ENCODE results near the gene HADHB.

Gene HADHB

DNA sequence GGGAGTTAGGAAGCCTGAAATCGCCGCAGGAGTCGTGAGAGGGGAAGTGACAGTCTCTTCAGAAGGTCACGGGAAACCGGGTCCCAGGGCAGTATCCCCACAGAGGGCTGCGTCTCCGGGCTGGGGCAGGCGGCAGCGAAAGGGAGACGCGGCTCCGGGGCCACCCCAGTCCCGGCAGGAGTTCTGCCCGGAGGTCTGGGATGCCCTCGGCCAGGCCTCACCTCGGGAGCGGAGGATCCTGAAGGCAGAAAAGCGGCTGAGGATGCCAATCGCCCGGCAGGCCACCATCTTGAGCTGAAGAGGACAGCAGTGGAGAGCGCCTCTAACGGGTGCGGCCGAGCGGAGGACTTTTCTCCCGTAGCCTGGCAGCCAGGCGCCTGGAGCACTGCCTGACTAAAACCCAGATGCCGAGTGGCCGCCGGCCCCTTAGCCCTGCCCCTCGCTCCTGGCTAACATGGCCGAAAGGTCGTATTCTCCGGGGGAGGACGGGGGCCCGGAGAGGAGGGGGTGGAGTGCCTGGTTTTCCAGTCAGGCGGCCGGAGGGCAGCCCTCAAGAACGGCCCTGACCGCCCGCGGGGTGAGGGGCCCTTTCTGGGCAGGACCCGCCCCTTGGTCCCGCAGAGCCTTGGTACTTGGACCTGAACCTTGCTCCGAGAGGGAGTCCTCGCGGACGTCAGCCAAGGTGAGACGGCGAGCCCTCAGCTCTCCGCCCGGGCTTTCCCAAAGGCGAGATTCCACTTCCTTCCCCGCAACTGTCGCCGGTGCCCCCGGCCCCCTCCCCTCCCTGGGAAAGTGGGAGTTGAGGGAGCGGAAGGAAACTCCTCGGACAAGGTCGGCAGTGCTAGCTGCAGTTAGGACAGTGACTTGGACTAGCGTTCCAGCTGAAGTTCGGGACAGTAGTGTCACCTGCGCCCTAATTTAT, at the start of gene HADHB, which contains the start of gene HADHA:
Gene HADHB (plus strand): TSS at position 631 of the 922 bp plus-strand sequence. CDS start 9,316 bp downstream, outside the sequence.
Gene HADHA (minus strand): TSS at position 324 of the 922 bp plus-strand sequence. CDS start 36 bp downstream, at position 288.
- peak within 1 kb of the TSS; percentile 87 for H3K4me3 ChIP-seq (ENCODE audit: low read depth, low read length, poor library complexity, severe bottlenecking)
- no peaks in the 10 kb centered on the region for H3K9me2 ChIP-seq (ENCODE audit: low read depth, low read length)
- H3K79me2 ChIP-seq (ENCODE audit: insufficient read depth, low read length), result peaks cover 74% of the 10 kb centered on the region
- peaks cover 51% of the 10 kb centered on the region for H3K4me1 ChIP-seq (ENCODE audit: insufficient read depth, low read length, severe bottlenecking)
- TF ChIP-seq, protein P1, sequence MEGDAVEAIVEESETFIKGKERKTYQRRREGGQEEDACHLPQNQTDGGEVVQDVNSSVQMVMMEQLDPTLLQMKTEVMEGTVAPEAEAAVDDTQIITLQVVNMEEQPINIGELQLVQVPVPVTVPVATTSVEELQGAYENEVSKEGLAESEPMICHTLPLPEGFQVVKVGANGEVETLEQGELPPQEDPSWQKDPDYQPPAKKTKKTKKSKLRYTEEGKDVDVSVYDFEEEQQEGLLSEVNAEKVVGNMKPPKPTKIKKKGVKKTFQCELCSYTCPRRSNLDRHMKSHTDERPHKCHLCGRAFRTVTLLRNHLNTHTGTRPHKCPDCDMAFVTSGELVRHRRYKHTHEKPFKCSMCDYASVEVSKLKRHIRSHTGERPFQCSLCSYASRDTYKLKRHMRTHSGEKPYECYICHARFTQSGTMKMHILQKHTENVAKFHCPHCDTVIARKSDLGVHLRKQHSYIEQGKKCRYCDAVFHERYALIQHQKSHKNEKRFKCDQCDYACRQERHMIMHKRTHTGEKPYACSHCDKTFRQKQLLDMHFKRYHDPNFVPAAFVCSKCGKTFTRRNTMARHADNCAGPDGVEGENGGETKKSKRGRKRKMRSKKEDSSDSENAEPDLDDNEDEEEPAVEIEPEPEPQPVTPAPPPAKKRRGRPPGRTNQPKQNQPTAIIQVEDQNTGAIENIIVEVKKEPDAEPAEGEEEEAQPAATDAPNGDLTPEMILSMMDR (IDR thresholded peaks at IDR 0.05; ENCODE audit: low read length), result peak; percentile 30; the same call in 1 of the 2 replicates
- no peak for TF ChIP-seq EZH2 (IDR thresholded peaks at IDR 0.05; ENCODE audit: borderline replicate concordance, low read length)
- H3K27ac ChIP-seq (ENCODE audit: low read depth, low read length, poor library complexity, severe bottlenecking), result peak within 1 kb of the TSS; percentile 79
- H4K20me1 ChIP-seq (ENCODE audit: insufficient read depth, low read length), result no peaks in the 10 kb centered on the region
- H3K9me3 ChIP-seq (ENCODE audit: low read length), result no peaks in the 10 kb centered on the region
- H2AFZ ChIP-seq (ENCODE audit: low read length), result 0 out of 2 replicates have a peak within 1 kb of the TSS, but pooled peaks have one; percentile 25
- H3K9ac ChIP-seq (ENCODE audit: low read length), result peak within 1 kb of the TSS; percentile 92
- peak within 1 kb of the TSS; percentile 89 for H3K4me2 ChIP-seq (ENCODE audit: low read length)
- H3K27me3 ChIP-seq (ENCODE audit: insufficient read depth, low read length), result no peaks in the 10 kb centered on the region
- H3K36me3 ChIP-seq (ENCODE audit: insufficient read depth, low read length), result no peaks in the 10 kb centered on the region
- no peaks in the 10 kb centered on the region for H3F3A ChIP-seq (ENCODE audit: insufficient read depth, low read length)

DNA sequence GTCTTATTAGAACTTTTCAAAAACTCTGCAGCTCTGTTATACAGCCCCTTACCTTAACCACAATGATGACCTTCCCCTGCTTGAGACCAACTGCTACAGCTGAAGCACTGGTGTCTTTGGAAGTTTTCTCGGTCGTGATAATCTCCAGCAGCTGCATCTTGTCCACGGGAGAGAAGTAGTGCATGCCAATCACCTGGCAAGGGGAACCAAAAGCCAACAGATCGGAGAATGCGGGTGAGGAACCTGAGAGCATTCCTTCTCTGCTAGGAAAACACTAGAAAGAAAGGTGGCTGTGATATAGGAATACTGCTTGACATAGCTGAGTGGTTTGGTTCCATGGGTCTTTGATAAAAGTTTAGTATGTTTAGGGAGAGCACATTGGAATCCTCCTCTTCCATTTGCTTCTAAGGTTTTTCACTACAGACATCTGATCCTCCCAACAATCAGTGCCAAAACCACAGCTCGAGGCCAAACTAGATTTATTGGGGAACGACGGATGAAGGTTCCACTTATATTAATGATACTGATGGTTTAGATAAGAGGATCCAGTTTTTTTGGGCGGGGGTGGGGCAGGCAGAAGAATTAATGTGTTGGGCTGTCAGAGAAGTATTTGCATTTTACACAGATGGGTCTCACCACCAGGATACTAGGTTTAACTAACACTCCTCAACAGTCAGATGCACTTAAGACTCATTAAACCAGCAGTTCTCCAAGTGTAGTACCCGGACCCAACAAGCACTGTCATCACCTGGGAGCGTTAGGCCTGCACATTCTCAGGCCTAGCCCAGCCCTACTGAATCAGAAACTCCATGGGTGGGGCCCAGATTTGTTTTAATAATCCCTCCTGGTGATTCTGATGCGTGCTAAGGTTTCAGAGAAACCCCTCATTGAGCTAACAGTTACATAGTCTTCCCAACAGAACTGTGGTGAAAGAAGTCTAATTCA, 49.4 kb upstream of the HADHB start:
- no peaks in the 10 kb centered on the region for H3K27me3 ChIP-seq (ENCODE audit: insufficient read depth, low read length)
- no peaks in the 10 kb centered on the region for H3K9me2 ChIP-seq (ENCODE audit: low read depth, low read length)
- peaks cover 98% of the 10 kb centered on the region for H3K36me3 ChIP-seq (ENCODE audit: insufficient read depth, low read length)
- H3K27ac ChIP-seq (ENCODE audit: low read depth, low read length, poor library complexity, severe bottlenecking), result no peak overlapping the region
- TF ChIP-seq, protein P1 (IDR thresholded peaks at IDR 0.05; ENCODE audit: low read length), result no peak
- TF ChIP-seq EZH2 (IDR thresholded peaks at IDR 0.05; ENCODE audit: borderline replicate concordance, low read length), result no peak
- H3K79me2 ChIP-seq (ENCODE audit: insufficient read depth, low read length), result no peaks in the 10 kb centered on the region
- H3F3A ChIP-seq (ENCODE audit: insufficient read depth, low read length), result no peaks in the 10 kb centered on the region
- peaks cover 4% of the 10 kb centered on the region for H3K4me1 ChIP-seq (ENCODE audit: insufficient read depth, low read length, severe bottlenecking)
- H3K4me3 ChIP-seq (ENCODE audit: low read depth, low read length, poor library complexity, severe bottlenecking), result no peak overlapping the region
- H2AFZ ChIP-seq (ENCODE audit: low read length), result no peak overlapping the region
- no peak overlapping the region for H3K4me2 ChIP-seq (ENCODE audit: low read length)
- no peaks in the 10 kb centered on the region for H4K20me1 ChIP-seq (ENCODE audit: insufficient read depth, low read length)
- no peak overlapping the region for H3K9ac ChIP-seq (ENCODE audit: low read length)
- peaks cover 8% of the 10 kb centered on the region; the same call in 1 of the 2 replicates for H3K9me3 ChIP-seq (ENCODE audit: low read length)

DNA sequence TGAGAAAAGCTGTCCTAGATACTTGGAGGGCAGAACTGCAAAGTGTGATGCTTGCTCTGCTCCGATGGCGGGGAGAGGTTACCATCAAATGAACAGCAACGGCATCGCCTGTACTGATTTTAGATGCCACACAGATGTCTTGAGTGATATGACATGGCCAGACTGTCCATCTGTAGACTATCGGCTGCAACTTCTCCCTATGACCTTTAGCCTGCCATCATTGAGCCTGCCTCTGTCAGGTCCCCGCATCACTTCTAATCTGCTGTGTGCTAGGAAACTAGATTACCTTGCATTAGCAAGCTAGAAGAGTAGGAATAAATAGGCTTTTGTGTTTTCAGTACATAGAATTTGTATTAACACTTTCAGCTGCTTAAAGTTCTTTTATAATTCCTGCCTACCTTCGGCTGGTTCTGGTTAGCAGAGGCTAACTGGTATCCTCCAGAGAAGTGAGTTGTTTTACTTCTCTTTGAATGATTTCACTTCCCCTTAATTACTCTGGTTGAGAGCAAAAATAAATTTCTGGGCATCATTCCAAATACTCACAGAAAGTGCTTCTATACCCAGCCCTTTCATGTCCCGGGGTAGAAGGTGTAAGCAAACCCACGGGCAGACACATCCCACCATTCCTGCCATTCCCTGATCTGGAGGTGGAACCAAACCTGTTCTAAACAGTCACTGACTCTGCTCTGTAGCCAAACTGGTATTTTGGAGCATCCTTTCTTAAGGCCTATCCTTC, 47.9 kb upstream of the HADHB start:
- no peaks in the 10 kb centered on the region for H3F3A ChIP-seq (ENCODE audit: insufficient read depth, low read length)
- H3K4me3 ChIP-seq (ENCODE audit: low read depth, low read length, poor library complexity, severe bottlenecking), result no peak overlapping the region
- H3K4me1 ChIP-seq (ENCODE audit: insufficient read depth, low read length, severe bottlenecking), result peaks cover 4% of the 10 kb centered on the region
- no peaks in the 10 kb centered on the region for H3K27me3 ChIP-seq (ENCODE audit: insufficient read depth, low read length)
- peaks cover 95% of the 10 kb centered on the region for H3K36me3 ChIP-seq (ENCODE audit: insufficient read depth, low read length)
- no peaks in the 10 kb centered on the region for H3K9me2 ChIP-seq (ENCODE audit: low read depth, low read length)
- no peaks in the 10 kb centered on the region for H3K79me2 ChIP-seq (ENCODE audit: insufficient read depth, low read length)
- H3K9me3 ChIP-seq (ENCODE audit: low read length), result peaks cover 8% of the 10 kb centered on the region; the same call in 1 of the 2 replicates
- H3K27ac ChIP-seq (ENCODE audit: low read depth, low read length, poor library complexity, severe bottlenecking), result no peak overlapping the region
- H4K20me1 ChIP-seq (ENCODE audit: insufficient read depth, low read length), result no peaks in the 10 kb centered on the region
- H3K9ac ChIP-seq (ENCODE audit: low read length), result no peak overlapping the region
- H3K4me2 ChIP-seq (ENCODE audit: low read length), result no peak overlapping the region
- H2AFZ ChIP-seq (ENCODE audit: low read length), result no peak overlapping the region
- TF ChIP-seq EZH2 (IDR thresholded peaks at IDR 0.05; ENCODE audit: borderline replicate concordance, low read length), result no peak

All from OCI-LY1 (cell line).